Subcutaneous abdominal adipose tissue (tissue), 5 donors: ENCODE results near the gene NPPA.
"Not testable (repeated sequence)": the region's sequence is repeated elsewhere in the genome, so short reads cannot be mapped to it uniquely, and the experiment has no call there.

Source experiments
- H3K27ac ChIP-seq: one replicate; pipeline ENCODE4 v1.7.0; 2013; ENCODE audit warnings: low read depth, mild to moderate bottlenecking, inconsistent platforms, low read length, moderate library complexity
- H3K27me3 ChIP-seq, 5 donors: one replicate each; pipeline ENCODE4 v1.7.0; 2013; ENCODE audit warnings: low read length in 5 of 5, inconsistent platforms in 1 of 5; ENCODE audit not compliant: control insufficient read depth in 5 of 5, insufficient read depth in 4 of 5
- H3K36me3 ChIP-seq, 5 donors: one replicate each; pipeline ENCODE4 v1.7.0; 2013; ENCODE audit warnings: low read length in 5 of 5; ENCODE audit not compliant: control insufficient read depth in 5 of 5, insufficient read depth in 5 of 5
- H3K4me1 ChIP-seq, 5 donors: one replicate each; pipeline ENCODE4 v1.7.0; 2013; ENCODE audit warnings: low read length in 5 of 5, mild to moderate bottlenecking in 3 of 5, moderate library complexity in 1 of 5; ENCODE audit not compliant: control insufficient read depth in 5 of 5, insufficient read depth in 5 of 5
- H3K4me3 ChIP-seq, 5 donors: one replicate each; pipeline ENCODE4 v1.7.0; 2013; ENCODE audit warnings: low read length in 5 of 5, low read depth in 1 of 5
- H3K9ac ChIP-seq, 5 donors: one replicate each; pipeline ENCODE4 v1.7.0; 2013; ENCODE audit warnings: low read length in 5 of 5, mild to moderate bottlenecking in 4 of 5, moderate library complexity in 3 of 5
- H3K9me3 ChIP-seq, 5 donors: one replicate each; pipeline ENCODE4 v1.7.0; 2013; ENCODE audit warnings: low read length in 5 of 5; ENCODE audit not compliant: control insufficient read depth in 5 of 5
- donor health status: healthy.
- donor health status: healthy.
- donor health status: healthy.
- donor health status: healthy.
- donor health status: healthy.

The NPPA gene

GRCh38 chr1:11822091-11822490, 25.5 kb downstream of the NPPA start:
- H3K27ac ChIP-seq: no peak overlapping the region
- peaks cover 0 to 3% (median 0%) of the 10 kb centered on the region in 5 donors for H3K4me1 ChIP-seq
- no peaks in the 10 kb centered on the region for H3K27me3 ChIP-seq
- H3K4me3 ChIP-seq: no peak overlapping the region
- H3K36me3 ChIP-seq: peaks cover 22 to 90% (median 74%) of the 10 kb centered on the region in 5 donors
- H3K9ac ChIP-seq: no peak overlapping the region
- no peaks in the 10 kb centered on the region for H3K9me3 ChIP-seq

GRCh38 chr1:11817192-11817591, 30.4 kb downstream of the NPPA start:
- peaks cover 32 to 66% (median 54%) of the 10 kb centered on the region in 5 donors for H3K36me3 ChIP-seq
- no peak overlapping the region for H3K27ac ChIP-seq
- peaks cover 0 to 3% (median 0%) of the 10 kb centered on the region in 5 donors for H3K4me1 ChIP-seq
- no peak overlapping the region for H3K4me3 ChIP-seq
- no peak overlapping the region for H3K9ac ChIP-seq
- H3K9me3 ChIP-seq: no peaks in the 10 kb centered on the region
- H3K27me3 ChIP-seq: no peaks in the 10 kb centered on the region

DNA sequence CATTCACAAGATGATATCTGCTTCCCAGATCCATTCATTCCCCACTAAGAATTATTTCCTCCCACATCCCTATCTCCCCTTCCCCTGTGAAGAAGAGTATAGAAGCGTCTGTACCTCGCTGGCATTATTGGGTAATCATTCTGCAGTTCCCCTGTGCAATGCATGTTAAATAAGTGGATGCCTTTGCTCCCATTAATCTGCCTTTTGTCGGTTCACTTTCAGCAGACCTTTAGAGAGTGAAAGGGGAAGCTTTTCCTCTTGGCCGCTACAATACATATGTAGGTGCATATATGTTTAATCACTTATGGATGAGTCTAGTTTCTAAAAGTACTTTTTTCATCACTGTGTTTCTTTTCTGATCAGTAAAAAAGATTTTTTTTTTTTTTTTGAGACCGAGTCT, 34.6 kb downstream of the NPPA start:
- Histone ChIP-seq H3K9ac (no peak overlapping the region), H3K9me3 (no peaks in the 10 kb centered on the region), H3K36me3 (peaks cover 19 to 63% (median 46%) of the 10 kb centered on the region in 5 donors), H3K4me1 (peaks cover 0 to 3% (median 0%) of the 10 kb centered on the region in 5 donors), H3K27ac (no peak overlapping the region), H3K4me3 (no peak overlapping the region), H3K27me3 (no peaks in the 10 kb centered on the region)

DNA sequence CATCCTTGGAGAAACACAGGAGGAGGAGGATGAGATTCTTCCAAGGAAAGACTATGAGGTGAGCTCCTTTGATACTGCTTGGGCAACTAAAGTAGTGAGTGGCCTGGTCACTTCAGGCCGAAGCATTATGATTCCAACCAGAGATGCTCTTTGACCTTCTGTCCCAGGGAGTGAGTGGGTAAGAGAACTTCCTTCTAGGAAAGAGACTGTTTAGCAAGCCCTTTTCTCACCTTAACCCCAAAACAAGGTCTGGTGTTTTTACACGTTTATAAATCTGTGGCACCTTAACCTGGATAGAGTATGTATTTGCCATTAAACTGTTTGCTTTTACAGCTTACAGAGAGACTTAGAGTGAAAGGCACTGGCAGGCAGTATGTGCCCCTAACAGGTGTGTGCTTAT, 40.5 kb downstream of the NPPA start:
- no peaks in the 10 kb centered on the region for H3K27me3 ChIP-seq
- H3K27ac ChIP-seq: peak overlapping the region; percentile 97
- peaks cover 14 to 52% (median 50%) of the 10 kb centered on the region in 5 donors for H3K4me1 ChIP-seq
- H3K4me3 ChIP-seq: peak overlapping the region; percentile 76 to 90 (median 86)
- H3K9me3 ChIP-seq: no peaks in the 10 kb centered on the region
- H3K9ac ChIP-seq: peak overlapping the region; percentile 39 to 99 (median 92)
- peaks cover 0 to 32% (median 16%) of the 10 kb centered on the region in 5 donors for H3K36me3 ChIP-seq

DNA sequence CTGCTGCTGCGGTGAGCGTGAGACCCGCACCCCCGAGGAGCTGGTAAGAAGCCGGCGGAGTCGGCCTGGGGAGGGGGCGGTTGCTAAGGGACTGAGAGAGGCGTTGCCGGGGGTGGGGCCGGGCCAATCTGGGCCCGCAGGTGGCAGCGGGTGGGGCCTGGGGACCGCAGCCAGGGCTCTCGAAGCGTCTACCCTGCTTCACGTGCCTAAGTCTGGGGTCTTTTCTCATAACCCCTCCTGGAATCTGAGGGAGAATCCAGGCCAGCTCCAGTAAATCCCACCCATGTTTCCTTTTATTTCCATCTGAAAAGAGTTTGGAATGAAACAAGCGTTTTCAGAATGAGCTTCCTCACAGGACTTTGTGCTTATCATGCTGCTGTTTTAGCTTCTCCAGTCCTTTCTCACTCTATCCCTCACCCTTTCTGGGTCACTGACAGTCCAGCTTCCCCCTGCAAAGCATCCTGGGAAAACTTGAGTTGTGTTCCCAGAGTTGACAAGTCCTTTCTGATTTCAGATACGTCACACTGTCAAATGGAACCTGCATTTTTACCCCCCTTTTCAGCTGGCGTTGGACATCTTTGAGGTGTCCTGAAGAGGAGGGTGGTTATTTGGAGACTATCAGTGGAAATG, 41.2 kb downstream of the NPPA start:
- H3K36me3 ChIP-seq: peaks cover 0 to 25% (median 10%) of the 10 kb centered on the region in 5 donors
- H3K4me3 ChIP-seq: peak overlapping the region; percentile 76 to 90 (median 86)
- no peaks in the 10 kb centered on the region for H3K27me3 ChIP-seq
- peaks cover 14 to 56% (median 54%) of the 10 kb centered on the region in 5 donors for H3K4me1 ChIP-seq
- H3K9me3 ChIP-seq: no peaks in the 10 kb centered on the region
- peak overlapping the region; percentile 97 for H3K27ac ChIP-seq
- H3K9ac ChIP-seq: peak overlapping the region; percentile 85 to 99 (median 94)

DNA sequence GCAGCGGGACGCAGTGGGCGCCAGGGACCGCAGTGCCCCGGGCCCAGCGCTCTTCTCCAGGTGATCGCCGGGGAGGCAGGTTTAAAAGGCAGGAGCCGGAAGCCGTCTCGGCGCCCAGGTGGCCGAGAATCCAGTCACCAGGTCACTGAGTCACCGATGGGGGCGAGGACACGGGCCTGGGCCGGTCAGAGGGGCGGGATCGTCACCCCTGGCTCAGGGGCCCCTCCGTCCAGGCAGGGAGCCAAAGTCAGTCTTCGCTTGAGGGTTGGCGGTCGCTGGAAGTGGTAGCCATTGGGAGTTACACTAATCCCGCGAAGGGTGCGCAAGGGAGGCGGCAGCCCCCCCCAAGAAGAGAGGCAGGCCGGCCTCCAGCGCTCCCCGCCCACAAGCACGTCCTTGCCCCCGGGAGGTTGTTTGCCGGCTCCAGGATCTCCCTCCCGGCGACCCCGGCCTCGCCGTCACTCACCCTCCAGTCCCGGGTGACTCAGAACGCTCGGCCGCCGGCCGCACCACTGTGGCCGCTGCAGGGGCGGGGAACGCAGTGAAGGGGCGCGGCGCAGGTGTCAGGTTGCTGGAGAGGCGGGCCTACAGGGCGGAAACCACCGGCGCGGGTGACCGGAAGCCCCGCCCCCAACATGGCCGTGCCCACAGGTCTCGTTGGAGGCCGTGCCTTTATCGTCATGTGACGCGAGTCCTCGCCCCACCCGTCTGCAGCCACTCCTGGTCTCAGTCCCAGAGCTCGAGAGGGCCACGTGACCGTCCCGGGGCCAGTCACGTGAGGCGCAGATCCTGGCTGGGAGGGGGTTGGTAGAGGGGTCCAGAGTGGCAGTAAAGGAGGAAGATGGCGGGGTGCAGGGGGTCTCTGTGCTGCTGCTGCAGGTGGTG, 41.9 kb downstream of the NPPA start, which contains the start of the genes CLCN6 and MTHFR:
Gene CLCN6 (plus strand): TSS at position 770 of the 885 bp plus-strand sequence. CDS start 72 bp downstream, at position 842.
Gene MTHFR (minus strand): TSS at position 543 of the 885 bp plus-strand sequence. CDS start 2,848 bp downstream, outside the sequence.
- H3K9ac ChIP-seq: peak within 1 kb of the TSS; percentile 92 to 99 (median 95)
- H3K4me3 ChIP-seq: peak within 1 kb of the TSS; percentile 85 to 93 (median 86)
- no peaks in the 10 kb centered on the region for H3K9me3 ChIP-seq
- peaks cover 0 to 28% (median 18%) of the 10 kb centered on the region in 5 donors for H3K36me3 ChIP-seq
- peaks cover 14 to 56% (median 54%) of the 10 kb centered on the region in 5 donors for H3K4me1 ChIP-seq
- peak within 1 kb of the TSS; percentile 97 for H3K27ac ChIP-seq
- no peaks in the 10 kb centered on the region for H3K27me3 ChIP-seq

- Histone ChIP-seq H3K36me3 (peaks cover 0 to 35% (median 22%) of the 10 kb centered on the region in 5 donors), H3K27me3 (no peaks in the 10 kb centered on the region), H3K9me3 (no peaks in the 10 kb centered on the region), H3K4me1 (peaks cover 14 to 56% (median 54%) of the 10 kb centered on the region in 5 donors), H3K27ac (peak overlapping the region; percentile 97), H3K9ac (peak overlapping the region; percentile 92 to 99 (median 95)), H3K4me3 (peak overlapping the region; percentile 85 to 93 (median 86))
These were observed 42.7 kb downstream of the NPPA start for GRCh38 chr1:11804666-11805421.

DNA sequence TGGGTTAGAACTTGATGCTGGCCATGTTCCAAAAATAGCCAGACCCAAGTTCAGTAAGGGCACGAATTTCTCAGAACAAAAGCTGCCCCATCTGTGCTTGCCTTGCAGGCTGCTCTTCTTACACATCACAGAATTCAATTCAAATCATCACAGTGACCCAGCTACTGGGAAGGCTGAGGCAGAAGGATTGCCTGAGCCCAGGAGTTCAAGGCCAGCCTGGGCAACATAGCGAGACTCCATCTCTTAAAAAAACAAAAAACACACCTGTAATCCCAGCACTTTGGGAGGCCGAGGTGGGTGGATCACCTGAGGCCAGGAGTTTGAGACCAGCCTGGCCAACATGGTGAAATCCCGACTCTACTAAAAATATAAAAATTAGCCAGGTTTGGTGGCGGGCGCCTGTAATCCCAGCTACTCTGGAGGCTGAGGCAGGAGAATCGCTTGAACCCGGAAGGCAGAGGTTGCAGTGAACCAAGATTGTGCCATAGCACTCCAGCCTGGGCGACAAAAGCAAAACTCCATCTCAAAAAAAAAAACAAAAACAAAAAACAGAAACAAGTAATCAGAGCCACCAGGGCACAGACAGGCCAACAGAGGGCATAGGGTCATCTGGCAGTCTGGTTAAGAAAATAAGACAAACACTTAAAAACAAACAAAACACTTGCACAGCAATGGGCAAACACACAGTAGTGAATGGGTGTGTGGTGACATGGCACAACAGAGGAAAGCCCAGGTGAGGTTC, 43.5 kb downstream of the NPPA start:
- not testable (repeated sequence) for H3K27me3 ChIP-seq, H3K9me3 ChIP-seq
- H3K36me3 ChIP-seq: peaks cover 0 to 32% (median 25%) of the 10 kb centered on the region in 5 donors
- H3K4me3 ChIP-seq: peak overlapping the region; percentile 81 to 93 (median 88)
- H3K4me1 ChIP-seq: peaks cover 14 to 56% (median 54%) of the 10 kb centered on the region in 5 donors
- peak overlapping the region; percentile 97 for H3K27ac ChIP-seq
- H3K9ac ChIP-seq: peak overlapping the region in 4 of 5 donors; percentile 66 to 92 (median 82)
